ENCODE results near the gene RAB7B. TPM values are rescaled to one million over a fixed set of nuclear protein-coding genes. Genes with fewer than 3 reads are reported as not detected.
"Not testable (repeated sequence)": the region's sequence is repeated elsewhere in the genome, so short reads cannot be mapped to it uniquely, and the experiment has no call there.

The RAB7B gene, protein sequence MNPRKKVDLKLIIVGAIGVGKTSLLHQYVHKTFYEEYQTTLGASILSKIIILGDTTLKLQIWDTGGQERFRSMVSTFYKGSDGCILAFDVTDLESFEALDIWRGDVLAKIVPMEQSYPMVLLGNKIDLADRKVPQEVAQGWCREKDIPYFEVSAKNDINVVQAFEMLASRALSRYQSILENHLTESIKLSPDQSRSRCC
- total RNA-seq, result 1 to 10 TPM in 1 of 6 experiments, under 1 TPM in 5; 0.14 to 1.4 (median 0.37) TPM
- long read RNA-seq, result 0 reads

DNA sequence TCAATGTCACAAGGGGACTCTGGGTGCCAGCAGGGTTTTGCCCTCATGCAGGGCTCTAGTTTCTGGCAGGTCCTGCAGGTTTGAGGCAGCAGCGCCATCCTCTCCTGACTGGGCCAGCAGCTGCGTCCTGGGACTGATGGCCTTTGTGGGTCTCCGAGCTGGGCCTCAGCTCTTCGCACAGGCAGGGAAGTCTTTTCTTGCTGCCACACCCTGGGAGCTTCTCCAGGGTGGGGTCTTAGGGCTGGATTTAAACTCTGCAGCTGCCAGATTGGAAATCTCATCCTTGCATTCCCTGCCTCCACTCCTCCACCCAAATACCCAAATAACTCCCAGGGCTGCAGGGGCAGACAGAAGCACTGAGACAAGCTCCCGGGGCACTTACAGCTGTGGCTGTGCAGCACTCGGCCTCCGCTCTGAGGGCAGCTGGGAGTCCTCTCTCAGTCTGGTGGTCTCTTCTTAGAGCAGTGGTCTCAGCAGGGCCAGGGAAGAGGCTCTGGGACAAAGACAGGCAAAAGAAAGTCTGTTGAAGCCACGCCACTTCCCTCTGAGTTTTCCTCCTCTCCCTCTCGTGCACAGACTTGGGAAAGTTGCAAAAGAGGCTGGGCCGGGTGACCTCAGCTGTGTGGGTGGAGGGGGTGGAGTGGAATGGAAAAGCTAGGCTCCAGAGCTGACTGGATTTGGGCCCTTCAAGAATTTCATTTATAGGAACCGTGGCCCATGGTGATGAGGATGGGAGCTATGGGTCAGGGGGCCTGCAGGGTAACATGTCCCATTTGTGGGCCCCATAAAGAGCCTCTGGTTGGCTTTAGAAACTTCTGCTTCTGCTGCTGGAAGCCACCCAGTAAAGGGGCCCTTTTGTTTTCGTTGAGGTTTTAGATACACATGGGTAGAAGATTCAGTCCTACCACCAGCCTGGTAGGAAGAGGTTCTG is at the start of gene RAB7B:
RAB7B (minus strand) TSS at position 525 of the 931 bp plus-strand sequence. CDS start 9,260 bp downstream, outside the sequence.
- Histone ChIP-seq H3K4me3 (peak within 1 kb of the TSS in 2 of 3 donors; percentile 14), H3K4me1 (peaks cover 0 to 8% (median 0%) of the 10 kb centered on the region in 4 donors), H3K9me3 (no peaks in the 10 kb centered on the region), H3K27ac (no peak within 1 kb of the TSS), H3K27me3 (no peaks in the 10 kb centered on the region), H3K36me3 (no peaks in the 10 kb centered on the region)
- 46% methylated on average over 7 of the region's 12 CpGs for WGBS (ENCODE audit: insufficient coverage, low coverage, low lambda C conversion rate, missing lambda C conversion rate)
- intact Hi-C loops (cut with DNase I), result no loop called here
- DNase-seq (peak; percentile 65 to 79 (median 70)), ATAC-seq (peak; percentile 74 to 88 (median 84))
- TF ChIP-seq POLR2A (IDR thresholded peaks at IDR 0.05), result no peak
- TF ChIP-seq, protein P1, sequence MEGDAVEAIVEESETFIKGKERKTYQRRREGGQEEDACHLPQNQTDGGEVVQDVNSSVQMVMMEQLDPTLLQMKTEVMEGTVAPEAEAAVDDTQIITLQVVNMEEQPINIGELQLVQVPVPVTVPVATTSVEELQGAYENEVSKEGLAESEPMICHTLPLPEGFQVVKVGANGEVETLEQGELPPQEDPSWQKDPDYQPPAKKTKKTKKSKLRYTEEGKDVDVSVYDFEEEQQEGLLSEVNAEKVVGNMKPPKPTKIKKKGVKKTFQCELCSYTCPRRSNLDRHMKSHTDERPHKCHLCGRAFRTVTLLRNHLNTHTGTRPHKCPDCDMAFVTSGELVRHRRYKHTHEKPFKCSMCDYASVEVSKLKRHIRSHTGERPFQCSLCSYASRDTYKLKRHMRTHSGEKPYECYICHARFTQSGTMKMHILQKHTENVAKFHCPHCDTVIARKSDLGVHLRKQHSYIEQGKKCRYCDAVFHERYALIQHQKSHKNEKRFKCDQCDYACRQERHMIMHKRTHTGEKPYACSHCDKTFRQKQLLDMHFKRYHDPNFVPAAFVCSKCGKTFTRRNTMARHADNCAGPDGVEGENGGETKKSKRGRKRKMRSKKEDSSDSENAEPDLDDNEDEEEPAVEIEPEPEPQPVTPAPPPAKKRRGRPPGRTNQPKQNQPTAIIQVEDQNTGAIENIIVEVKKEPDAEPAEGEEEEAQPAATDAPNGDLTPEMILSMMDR (IDR thresholded peaks at IDR 0.05), result no peak

DNA sequence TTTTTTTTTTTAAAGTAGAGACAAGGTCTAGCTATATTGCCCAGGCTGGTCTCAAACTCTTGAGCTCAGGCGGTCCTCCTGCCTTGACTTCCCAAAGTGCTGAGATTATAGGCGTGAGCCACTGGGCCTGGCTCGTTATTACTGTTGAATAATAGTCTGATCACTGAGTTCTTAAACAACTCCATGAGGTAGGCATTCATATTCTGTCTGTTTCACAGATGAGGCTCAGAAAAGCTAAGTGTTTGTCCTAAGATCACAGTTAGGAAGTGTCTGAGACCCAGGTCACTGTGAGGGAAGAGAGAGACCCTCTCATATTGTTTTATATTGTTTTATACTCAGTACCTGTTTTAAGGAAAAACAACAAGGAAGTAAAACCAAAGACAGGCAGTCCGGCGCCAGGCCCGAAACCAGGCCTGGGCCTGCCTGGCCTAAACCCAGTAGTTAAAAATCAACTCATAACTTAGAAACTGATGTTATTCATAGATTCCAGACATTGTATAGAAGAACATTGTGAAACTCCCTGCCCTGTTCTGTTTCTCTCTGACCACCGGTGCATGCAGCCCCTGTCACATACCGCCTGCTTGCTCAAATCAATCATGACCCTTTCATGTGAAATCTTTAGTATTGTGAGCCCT is 49.2 kb upstream of the RAB7B start:
- H3K9me3 ChIP-seq; H3K27me3 ChIP-seq; DNase-seq; H3K27ac ChIP-seq; ATAC-seq; intact Hi-C loops (cut with DNase I); H3K36me3 ChIP-seq; H3K4me3 ChIP-seq: not testable (repeated sequence)
- peaks cover 0 to 31% (median 6%) of the 10 kb centered on the region in 4 donors for H3K4me1 ChIP-seq
- 81% methylated on average over 6 of the region's 8 CpGs for WGBS (ENCODE audit: insufficient coverage, low coverage, low lambda C conversion rate, missing lambda C conversion rate)

DNA sequence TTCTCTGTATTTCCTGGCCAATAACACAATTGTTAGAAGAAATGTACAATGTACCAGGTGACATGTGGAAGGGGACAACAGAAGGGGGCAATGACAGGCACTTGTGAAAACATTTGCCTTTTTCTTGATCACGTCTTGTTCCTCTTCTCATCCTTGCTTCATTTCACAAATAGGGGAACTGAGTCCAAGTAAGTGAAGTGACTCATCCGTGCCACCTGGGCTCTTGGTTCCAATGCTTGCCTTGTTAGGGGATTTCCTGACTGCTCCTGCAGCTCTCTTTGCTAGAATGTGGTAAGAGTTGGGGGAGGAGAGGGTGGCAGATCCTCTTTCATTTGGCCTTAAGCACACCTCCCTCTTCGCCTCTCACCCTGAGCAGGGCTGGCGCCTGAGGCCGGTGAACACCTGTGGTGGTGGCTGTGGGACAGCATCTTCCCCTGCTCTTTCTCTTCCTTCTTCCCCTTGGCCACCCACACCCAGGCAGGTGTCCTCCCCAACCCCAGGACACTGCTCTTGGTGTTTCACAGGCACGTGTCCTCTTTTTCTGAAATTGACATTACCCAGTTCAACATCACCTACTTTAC is 47.5 kb upstream of the RAB7B start:
- 53% methylated on average over 5 of the region's 6 CpGs for WGBS (ENCODE audit: insufficient coverage, low coverage, low lambda C conversion rate, missing lambda C conversion rate)
- DNase-seq (no peak), ATAC-seq (peak in 2 of 4 donors; percentile 24 to 29)
- Histone ChIP-seq H3K36me3 (no peaks in the 10 kb centered on the region), H3K27me3 (no peaks in the 10 kb centered on the region), H3K4me3 (no peak overlapping the region), H3K4me1 (peaks cover 0 to 24% (median 3%) of the 10 kb centered on the region in 4 donors), H3K9me3 (no peaks in the 10 kb centered on the region), H3K27ac (no peak overlapping the region)
- no peak for TF ChIP-seq POLR2A (IDR thresholded peaks at IDR 0.05)
- TF ChIP-seq, protein P1 (IDR thresholded peaks at IDR 0.05), result no peak
- intact Hi-C loops (cut with DNase I), result no loop called here

DNA sequence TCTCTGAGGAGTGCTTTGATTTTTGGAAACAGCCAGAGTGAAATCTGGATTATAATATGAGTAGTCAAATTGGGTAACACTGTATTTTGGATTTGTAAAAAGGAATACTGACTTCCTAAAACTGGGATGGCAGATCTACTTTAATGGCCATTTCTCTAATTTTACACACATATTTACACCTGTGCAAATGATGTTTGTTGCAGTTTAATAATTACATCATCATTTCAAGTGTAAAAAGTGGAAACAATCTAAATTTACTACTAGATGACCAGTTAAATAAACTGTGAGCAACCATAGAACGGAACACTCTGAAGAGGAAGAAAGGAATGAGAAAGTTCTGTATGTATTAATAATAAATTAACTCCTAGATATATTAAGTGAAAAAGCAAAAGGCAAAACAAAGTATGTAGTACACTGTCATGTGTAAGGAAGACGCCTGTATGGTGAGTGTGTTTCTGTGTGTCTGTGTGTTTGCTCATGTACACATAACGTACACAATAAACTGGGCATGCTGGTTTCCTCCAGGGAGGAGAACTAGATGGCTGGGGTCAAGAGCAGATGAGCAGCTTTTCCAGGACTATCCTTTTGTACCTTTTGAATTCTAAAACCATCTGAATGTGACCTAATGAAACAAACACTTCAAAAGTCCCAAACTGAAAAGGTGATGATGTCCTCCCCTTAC is 46.9 kb upstream of the RAB7B start:
- intact Hi-C loops (cut with DNase I), result no loop called here
- Histone ChIP-seq H3K27ac (no peak overlapping the region), H3K9me3 (no peaks in the 10 kb centered on the region), H3K4me3 (no peak overlapping the region), H3K36me3 (no peaks in the 10 kb centered on the region), H3K4me1 (peaks cover 0 to 17% (median under 1%) of the 10 kb centered on the region in 4 donors), H3K27me3 (no peaks in the 10 kb centered on the region)
- 80% methylated on average over 3 of the region's 3 CpGs for WGBS (ENCODE audit: insufficient coverage, low coverage, low lambda C conversion rate, missing lambda C conversion rate)
- DNase-seq, result no peak
- ATAC-seq, result no peak
- TF ChIP-seq POLR2A (IDR thresholded peaks at IDR 0.05), result no peak
- TF ChIP-seq, protein P1 (IDR thresholded peaks at IDR 0.05), result no peak

Measured in right lobe of liver (tissue), 6 donors.